Ishikawa (cell line): Measurements from ENCODE around the gene TCP1.

Source experiments
- EP300 ChIP-seq: IDR thresholded peaks from 2 replicates; pipeline ENCODE4 v1.6.1; 2012; ENCODE audit warnings: borderline replicate concordance
- FOXM1 ChIP-seq: IDR thresholded peaks from 2 replicates; pipeline ENCODE4 v1.6.1; 2012; ENCODE audit warnings: low read depth, borderline replicate concordance

DNA sequence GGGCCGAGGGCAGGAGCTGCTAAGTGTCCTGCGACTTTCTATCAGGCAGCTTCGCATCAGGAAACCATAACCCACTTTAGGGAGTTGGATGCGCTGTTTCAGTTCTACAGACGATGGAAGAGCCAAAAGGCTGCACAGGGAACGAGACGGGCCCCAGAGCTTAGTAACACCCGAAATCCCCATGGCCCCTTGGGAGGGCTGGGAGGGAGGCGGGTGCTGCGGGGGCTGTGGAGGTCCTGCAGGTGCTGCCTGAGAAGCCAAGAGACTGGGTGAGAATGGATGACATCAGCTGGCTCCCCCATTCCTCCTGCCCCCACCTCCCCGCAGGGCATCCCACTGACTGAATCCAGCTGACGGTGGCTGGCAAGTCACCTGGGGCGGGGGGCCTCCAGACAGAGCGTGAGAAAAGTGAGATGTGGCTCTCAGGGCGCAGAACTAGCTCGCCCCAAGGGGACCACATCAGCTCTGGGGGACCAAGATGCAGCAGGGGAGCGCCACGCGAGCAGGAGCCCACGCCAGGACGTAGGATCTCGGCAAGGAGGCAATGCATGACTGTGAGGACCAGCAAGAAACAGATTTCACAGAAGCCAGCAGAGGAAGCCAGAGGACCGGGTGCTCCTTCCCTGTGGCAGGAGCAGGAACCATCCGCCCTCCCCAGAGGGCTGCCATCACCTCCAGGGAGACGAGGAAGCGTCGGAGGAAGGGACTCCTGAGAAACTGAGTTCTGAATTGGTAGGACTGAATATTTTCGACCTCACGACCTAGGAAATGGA, 47.5 kb upstream of the TCP1 start:
- TF ChIP-seq FOXM1 (no peak), EP300 (no peak)
